GM19043 (cell line): ENCODE measurements around the gene ADAMTS5.

Experiments used
- ATAC-seq: cut with Tn5 transposase; IDR thresholded peaks from one replicate; pipeline ENCODE4 v1.9.1; 2021; ENCODE audit warnings: low read depth; ENCODE audit not compliant: unreplicated experiment

The ADAMTS5 gene

GRCh38 chr21:26967062-26967913 lies at the start of gene ADAMTS5:
TSS of gene ADAMTS5 (minus strand) at chr21:26967088. CDS start at chr21:26966391, 697 bp downstream.
- no peak for ATAC-seq

DNA sequence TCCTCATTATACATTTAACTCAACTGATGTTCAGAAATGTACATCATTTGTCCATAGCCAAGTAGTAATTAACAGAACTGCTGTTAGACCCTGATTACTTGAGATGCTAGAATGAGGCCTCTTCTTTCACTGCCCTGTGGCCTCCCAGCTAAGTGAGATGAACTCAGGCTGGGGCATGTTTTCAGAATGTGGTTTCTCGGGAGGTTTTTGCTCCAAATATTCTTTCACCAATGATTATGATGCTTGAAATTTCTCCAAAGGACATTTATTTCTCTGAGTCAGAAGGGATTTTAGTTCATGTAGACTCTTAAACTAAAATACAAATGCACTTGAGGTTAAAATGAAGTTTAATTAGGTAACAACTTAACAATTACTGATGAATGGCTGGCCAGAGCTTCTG lies 34.6 kb upstream of the ADAMTS5 start:
- ATAC-seq: no peak

- ATAC-seq: no peak
These were observed 16.7 kb upstream of the ADAMTS5 start for GRCh38 chr21:26983576-26983975.

DNA sequence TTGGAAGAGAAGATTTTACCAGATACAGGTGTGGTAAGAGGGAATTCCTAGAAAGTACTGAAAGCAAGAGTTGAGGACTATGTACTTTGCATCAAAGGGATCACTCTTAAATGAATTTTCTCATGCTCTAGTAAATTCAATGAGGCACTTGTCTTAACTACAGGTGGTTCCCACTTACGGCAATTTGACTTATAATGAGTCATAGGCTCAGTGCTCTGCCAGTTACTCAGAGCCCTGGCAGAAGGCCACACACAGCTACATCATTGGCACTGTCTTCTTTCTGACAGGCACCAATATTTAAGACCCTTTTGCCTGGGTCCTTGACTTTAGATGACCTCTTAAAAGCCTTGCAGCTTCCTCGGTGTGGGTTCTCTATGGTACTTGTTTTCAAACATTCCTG lies 15.9 kb upstream of the ADAMTS5 start:
- no peak for ATAC-seq

DNA sequence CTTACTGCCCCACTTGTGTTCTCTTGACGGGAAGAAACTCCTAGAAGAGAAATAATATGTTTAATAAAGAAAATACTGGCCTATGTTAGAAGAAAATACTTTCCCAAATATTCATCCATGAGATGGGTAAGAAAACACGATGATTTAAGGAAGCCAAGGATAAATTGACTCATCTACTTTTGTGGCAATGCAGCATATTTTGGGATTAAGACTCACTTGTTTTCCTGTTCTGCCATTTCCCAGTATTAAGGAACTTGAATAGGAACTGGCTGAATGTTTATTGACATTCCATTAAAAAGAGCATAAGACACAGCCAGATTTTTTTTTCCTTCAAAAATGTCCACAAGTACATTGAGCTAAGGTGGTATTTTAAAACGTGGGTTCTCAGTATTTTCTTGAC lies 10.9 kb upstream of the ADAMTS5 start:
- no peak for ATAC-seq

DNA sequence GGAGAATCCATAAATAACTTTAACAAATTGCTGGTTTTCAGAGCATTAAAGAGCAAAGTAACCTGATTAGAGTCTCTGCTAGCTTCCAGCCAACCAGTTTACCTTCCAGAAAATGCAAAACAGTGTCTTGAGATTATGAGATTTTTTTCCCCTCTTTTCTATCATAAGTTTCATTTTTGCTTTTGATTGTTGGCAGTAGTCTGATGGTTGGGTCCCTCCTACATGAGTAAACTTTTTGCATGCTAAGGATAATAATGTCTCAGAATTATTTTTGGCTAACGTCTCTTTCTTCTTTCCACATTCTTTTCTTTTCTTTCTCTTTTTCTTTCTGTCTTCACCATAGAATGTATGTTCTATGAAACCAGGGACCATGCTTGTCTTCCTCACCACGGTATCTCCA lies 6.3 kb upstream of the ADAMTS5 start:
- no peak for ATAC-seq

DNA sequence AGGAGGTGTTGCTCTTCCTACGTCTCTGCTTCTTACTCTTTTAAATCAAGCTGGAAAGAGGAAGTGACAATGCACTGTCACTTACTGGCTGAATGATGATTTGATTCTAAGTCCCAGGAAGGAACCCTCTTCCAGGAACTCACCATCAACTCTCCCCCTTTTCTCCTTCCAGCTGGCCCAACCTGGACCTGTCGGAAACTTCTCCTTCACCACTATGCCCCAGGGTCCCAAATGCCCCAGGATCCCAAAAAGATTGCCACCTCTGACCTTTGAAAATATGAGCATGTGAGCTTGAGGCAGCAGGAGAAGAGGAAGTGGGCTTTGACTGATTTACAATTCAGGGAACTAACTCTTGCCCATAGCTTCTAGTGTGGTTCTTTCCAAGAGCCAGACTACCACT lies 5.3 kb upstream of the ADAMTS5 start:
- no peak for ATAC-seq

DNA sequence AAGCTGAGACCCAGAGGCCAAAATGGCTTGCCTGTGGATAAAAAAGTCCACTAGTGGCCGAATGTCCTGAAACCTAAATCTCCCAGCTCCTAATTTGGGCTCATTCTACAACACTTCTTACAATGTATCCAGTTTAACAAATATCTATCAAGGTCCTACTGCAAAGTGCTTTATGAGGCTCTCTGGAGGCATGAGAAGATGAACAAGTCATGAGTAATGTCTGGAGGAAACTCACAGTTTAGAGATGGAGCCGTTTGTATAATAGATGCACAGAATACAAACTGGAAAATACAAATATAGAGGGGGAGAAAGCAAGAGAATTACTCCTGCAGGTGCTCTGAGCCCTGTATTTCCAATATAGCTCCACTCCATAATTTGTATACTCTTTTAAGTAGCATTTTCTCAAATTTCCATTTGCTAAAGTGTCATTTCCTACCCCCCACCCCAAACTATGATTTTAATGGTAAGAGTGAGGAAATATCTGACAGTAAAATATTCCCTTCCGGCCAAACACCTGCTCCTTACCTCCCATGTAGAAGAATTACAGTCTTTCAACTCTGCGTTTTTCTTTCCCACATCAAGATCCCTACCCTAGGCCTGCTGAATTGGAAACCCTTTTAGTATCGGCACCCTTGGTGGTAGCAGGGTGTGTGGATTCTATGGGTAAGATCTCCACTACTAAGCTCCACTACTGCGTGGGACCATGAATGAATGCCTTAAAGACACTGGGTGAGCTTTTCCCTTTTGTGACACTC lies 3.3 kb upstream of the ADAMTS5 start:
- no peak for ATAC-seq

GRCh38 chr21:26966649-26967061 lies 233 bp downstream of the ADAMTS5 start:
- ATAC-seq: no peak

- no peak for ATAC-seq
These were observed 844 bp downstream of the ADAMTS5 start for GRCh38 chr21:26965907-26966581.

GRCh38 chr21:26965040-26965906 lies 1.6 kb downstream of the ADAMTS5 start:
- ATAC-seq: no peak

- ATAC-seq: no peak
These were observed 2.6 kb downstream of the ADAMTS5 start for GRCh38 chr21:26964170-26964778.

DNA sequence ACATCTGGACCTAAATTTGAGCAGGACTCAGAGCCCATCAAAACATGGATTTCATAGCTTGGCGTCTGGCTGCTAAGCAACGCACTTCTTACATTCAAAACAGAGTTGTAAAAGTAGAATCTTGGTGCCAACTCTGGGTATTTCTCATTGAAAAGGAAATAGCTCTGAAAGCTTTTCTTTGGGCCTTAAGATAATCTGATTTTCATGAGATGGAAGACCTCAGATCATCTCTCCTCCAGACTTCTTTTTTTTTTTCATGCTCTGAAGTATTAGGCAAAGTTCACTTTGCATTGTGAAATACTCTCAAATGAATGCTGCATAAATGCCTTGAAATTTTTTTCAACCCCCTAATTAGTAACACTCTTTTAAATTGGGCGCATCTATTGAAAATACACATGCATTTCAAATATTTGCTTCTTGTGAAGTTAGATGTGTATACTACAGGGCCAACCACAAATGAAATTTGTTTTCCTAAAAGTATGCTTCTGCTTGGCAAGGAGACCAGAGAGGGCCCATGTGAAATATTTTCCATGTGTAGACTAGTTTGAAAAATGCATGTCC lies 4.2 kb downstream of the ADAMTS5 start:
- no peak for ATAC-seq

- ATAC-seq: no peak
These were observed 5.2 kb downstream of the ADAMTS5 start for GRCh38 chr21:26961698-26962097.

- no peak for ATAC-seq
These were observed 8.1 kb downstream of the ADAMTS5 start for GRCh38 chr21:26958788-26959187.

DNA sequence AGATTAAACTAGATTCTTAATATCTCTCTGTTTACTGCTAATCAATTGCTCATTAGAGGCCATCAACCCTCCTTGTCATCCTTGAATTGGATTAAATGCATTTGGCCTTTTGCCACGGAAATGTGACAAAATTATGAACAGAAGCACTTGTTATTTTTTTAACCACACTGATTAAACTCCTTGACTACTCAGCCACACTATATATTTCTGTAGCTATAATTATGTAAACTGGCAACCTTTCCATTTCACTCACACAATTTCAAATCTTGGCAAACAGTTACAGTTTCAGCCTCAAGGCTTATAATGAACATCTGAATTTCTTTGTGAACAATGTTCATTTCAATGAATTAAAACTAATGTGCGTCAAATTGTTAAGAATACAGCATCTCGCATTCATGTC lies 10.1 kb downstream of the ADAMTS5 start:
- ATAC-seq: no peak

GRCh38 chr21:26956216-26956615 lies 10.7 kb downstream of the ADAMTS5 start:
- no peak for ATAC-seq

GRCh38 chr21:26954662-26955121 lies 12.2 kb downstream of the ADAMTS5 start:
- no peak for ATAC-seq

GRCh38 chr21:26952374-26953066 lies 14.4 kb downstream of the ADAMTS5 start:
- ATAC-seq: no peak
